Measurements from ENCODE around the gene ESYT2. TPM values are rescaled to one million over a fixed set of nuclear protein-coding genes. Genes with fewer than 3 reads are reported as not detected.

The ESYT2 gene
- total RNA-seq, 2 donors from 2014 or later, result 24.4 to 31.8 TPM

DNA sequence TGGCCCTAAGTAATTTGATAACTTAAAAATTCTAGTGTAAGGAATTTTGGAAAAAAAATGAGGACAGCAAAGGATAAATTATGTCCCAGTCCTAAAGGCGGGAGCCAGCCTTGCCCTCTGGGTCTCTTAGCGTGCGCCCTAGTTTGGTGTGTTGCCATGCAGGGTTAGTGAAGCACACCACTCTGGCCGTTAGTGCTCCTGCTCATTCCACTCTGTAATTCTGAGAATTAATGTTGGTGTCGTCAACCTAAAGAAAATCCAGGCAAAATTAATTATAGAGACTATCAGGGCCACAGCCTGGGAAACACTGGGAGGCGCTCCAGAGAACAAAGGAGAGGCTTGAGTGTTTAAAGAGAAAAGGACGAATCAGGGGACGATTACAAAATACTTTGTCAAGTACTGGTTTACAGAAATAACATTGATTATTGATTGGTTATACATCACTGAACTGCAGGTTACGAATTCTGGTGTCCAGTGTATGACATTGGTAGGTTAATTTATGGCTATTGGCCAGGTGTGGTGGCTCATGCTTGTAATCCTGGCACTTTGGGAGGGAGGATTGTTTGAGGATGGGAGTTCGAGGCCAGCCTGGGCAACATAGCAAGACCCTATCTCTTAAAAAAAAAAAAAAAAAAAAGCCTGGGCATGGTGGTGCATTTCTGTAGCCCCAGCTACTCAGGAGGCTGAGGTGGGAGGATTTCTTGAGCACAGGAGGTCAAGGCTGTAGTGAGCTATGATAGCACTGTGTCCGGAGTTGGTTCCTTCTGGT lies 32.8 kb upstream of the ESYT2 start:
- peak overlapping the region; percentile 34 for H3K4me3 Mint-ChIP-seq
- no peaks in the 10 kb centered on the region for H3K27me3 Mint-ChIP-seq
- H3K4me1 Mint-ChIP-seq (ENCODE audit: low read depth in 2 of 2), result peaks cover 26 to 31% of the 10 kb centered on the region in 2 donors
- H3K36me3 Mint-ChIP-seq, result no peaks in the 10 kb centered on the region
- DNase-seq (ENCODE audit: low spot score) (no peak), ATAC-seq (no peak)
- no peaks in the 10 kb centered on the region for H3K9me3 Mint-ChIP-seq
- peak overlapping the region; percentile 82 to 99 for H3K27ac Mint-ChIP-seq

DNA sequence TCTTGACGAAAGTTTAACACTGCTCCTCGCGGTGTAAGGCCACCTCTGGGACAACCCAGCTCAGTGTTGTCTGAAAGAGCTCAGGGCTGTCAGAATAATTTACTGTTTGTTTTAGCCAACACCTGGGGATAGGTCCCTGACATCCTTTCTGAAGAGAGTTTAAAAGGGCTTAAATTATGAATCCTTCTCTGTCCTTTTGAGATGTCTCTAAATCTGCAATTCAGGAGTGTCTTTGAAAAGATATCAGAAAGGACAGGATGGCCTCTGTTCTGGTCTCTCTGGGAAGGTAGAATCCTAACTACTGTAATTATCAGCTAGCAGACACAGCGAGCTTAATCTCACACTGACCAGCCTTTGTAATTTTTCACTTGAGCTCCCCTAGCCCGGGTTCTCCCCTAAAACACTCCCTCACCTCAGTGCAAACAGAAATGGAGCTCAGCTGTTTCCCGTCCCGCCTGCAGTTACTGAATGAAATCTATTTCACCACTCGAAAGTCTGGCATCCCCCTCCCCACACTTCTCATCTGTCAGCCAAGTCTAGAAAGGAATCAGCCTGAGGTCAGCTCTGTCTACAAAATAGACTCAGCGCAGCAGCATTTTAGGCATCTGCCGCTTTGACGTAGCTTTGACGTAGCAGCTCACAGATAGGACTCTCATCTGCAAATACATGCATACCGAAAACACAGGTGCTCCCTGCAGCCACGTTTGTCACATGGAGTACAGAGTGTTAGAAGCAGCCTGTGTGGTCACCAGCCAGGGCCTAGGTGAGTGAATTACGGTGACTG lies 31.9 kb upstream of the ESYT2 start:
- H3K4me1 Mint-ChIP-seq (ENCODE audit: low read depth in 2 of 2), result peaks cover 28 to 33% of the 10 kb centered on the region in 2 donors
- no peak overlapping the region for H3K27ac Mint-ChIP-seq
- H3K36me3 Mint-ChIP-seq, result no peaks in the 10 kb centered on the region
- no peak overlapping the region for H3K4me3 Mint-ChIP-seq
- ATAC-seq, result no peak
- no peaks in the 10 kb centered on the region for H3K9me3 Mint-ChIP-seq
- H3K27me3 Mint-ChIP-seq, result no peaks in the 10 kb centered on the region
- no peak for DNase-seq (ENCODE audit: low spot score)

DNA sequence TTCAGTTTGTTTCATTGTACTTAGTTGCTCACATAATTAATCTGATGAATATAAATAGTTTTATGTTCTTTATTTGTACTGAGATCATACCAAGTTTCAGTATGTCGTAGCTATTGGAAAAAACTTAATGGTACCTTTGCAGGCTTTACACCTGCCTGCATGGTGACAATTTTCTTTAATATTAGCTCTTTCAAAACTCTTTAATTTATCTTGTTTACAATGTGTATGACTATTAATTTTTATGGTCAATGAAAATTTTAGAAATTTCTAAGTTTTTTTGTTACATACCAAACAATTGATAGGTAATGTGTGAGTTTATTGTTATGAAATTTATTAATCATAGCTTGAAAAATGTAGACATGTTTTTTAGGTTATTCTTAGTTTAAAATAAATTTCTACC lies 31.1 kb upstream of the ESYT2 start:
- H3K9me3 Mint-ChIP-seq, result no peaks in the 10 kb centered on the region
- no peak for ATAC-seq
- H3K27ac Mint-ChIP-seq, result no peak overlapping the region
- no peaks in the 10 kb centered on the region for H3K36me3 Mint-ChIP-seq
- peaks cover 32% of the 10 kb centered on the region in 2 donors for H3K4me1 Mint-ChIP-seq (ENCODE audit: low read depth in 2 of 2)
- no peak overlapping the region for H3K4me3 Mint-ChIP-seq
- H3K27me3 Mint-ChIP-seq, result no peaks in the 10 kb centered on the region
- DNase-seq (ENCODE audit: low spot score), result no peak

DNA sequence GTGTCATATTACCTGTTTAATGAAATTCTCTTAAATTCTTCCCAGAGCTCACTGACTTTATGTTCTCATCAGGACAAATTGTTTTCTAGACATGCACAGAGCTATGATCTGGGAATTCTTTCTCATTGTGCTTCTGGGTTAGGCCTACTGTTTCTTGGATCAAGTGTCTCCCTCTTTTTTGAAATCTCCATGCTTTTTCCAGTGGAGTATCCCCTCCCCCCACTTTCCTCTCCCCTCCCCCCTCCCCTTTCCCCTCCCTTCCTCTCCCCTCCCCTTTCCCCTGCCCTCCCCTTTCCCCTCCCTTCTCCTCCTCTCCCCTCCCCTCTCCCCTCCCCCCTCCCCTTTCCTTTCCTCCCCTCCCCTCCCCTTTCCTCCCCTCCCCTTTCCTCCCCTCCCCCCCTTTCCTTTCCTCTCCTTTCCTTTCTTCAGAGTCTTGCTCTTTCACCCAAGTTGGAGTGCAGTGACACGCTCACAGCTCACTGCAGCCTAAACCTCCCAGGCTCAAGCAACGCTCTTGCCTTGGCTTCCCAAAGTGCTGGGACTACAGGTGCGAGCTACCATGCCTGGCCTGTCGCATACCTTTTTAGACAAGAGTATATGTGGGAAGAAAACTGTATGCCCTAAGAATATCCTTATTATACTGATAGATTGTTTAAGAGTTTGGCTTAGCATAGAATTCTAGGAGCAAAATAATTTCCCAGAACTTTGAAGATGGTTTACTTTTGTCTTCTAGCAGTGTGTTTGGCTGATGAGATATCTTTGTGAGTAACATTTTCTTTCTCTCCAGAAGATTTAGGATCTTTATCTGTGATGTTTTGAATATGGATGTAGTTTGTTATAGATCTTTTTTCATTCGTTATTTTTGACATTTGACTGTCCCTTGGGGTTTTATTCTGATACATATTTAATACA lies 29.5 kb upstream of the ESYT2 start:
- no peaks in the 10 kb centered on the region for H3K36me3 Mint-ChIP-seq
- H3K4me3 Mint-ChIP-seq, result peak overlapping the region; percentile 69
- H3K27me3 Mint-ChIP-seq, result no peaks in the 10 kb centered on the region
- no peak for ATAC-seq
- H3K9me3 Mint-ChIP-seq, result no peaks in the 10 kb centered on the region
- DNase-seq (ENCODE audit: low spot score), result no peak
- H3K4me1 Mint-ChIP-seq (ENCODE audit: low read depth in 2 of 2), result peaks cover 19 to 21% of the 10 kb centered on the region in 2 donors
- peak overlapping the region in 1 of 2 donors; percentile 73 for H3K27ac Mint-ChIP-seq

DNA sequence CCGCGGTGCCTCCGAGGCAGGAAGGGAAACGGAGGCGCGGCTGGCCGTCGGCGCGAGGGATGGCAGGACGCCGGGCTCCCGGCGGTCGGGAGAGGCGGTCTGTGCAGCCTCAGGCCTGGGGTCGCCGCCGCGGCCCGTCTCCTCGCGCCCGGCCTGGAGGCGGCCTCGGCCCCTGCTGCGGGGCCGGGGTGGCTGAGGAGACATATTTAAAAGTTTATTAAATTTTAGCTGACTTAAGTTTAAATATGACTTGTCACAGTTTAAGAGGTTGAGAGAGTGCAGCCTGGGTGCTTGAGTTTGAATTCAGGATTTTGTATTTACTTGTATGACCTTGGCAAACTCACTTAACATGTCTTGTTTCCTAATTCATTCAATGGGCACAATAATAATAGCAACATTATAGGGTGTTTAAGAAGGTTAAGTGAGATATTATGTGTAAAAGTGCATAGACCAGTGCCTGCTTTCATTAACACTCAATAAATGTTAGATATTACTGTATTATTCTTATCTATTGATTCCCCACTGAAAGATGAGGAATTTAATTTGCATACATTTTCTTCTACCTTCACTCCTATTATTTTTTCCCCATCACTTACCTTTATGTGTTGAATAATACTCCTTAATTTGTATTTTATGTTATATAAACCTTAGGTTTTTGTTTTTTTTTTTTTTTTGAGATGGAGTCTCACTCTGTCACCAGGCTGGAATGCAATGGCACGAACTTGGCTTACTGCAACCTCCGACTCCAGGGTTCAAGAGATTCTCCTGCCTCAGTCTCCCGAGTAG lies 27.8 kb upstream of the ESYT2 start:
- no peaks in the 10 kb centered on the region for H3K36me3 Mint-ChIP-seq
- DNase-seq (ENCODE audit: low spot score) (no peak), ATAC-seq (no peak)
- peak overlapping the region; percentile 69 for H3K4me3 Mint-ChIP-seq
- H3K27me3 Mint-ChIP-seq, result no peaks in the 10 kb centered on the region
- peaks cover 13 to 15% of the 10 kb centered on the region in 2 donors for H3K4me1 Mint-ChIP-seq (ENCODE audit: low read depth in 2 of 2)
- no peak overlapping the region for H3K27ac Mint-ChIP-seq
- H3K9me3 Mint-ChIP-seq, result no peaks in the 10 kb centered on the region

DNA sequence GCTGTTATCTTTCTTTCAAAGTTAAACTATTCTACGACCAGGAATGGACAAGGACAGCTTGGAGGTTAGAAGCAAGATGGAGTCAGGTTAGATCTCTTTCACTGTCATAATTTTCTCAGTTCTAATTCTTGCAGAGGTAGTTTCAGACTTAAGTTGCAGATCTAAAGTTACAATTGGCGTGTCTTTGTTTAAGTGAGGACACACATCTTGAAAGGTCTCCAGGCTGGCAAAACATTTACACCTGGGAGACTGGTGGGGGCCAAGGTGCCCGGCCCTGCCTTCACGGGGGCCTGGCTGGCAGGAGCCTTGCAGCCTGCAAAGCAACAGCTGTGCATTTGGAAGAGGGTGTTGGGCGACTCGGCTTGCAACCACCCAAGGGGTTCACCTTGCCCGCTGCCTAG lies 25.4 kb upstream of the ESYT2 start:
- DNase-seq (ENCODE audit: low spot score) (no peak), ATAC-seq (no peak)
- peak overlapping the region; percentile 23 to 73 for H3K27ac Mint-ChIP-seq
- H3K36me3 Mint-ChIP-seq, result no peaks in the 10 kb centered on the region
- no peaks in the 10 kb centered on the region for H3K9me3 Mint-ChIP-seq
- H3K4me3 Mint-ChIP-seq, result peak overlapping the region; percentile 60
- peaks cover 13 to 15% of the 10 kb centered on the region in 2 donors for H3K4me1 Mint-ChIP-seq (ENCODE audit: low read depth in 2 of 2)
- no peaks in the 10 kb centered on the region for H3K27me3 Mint-ChIP-seq

DNA sequence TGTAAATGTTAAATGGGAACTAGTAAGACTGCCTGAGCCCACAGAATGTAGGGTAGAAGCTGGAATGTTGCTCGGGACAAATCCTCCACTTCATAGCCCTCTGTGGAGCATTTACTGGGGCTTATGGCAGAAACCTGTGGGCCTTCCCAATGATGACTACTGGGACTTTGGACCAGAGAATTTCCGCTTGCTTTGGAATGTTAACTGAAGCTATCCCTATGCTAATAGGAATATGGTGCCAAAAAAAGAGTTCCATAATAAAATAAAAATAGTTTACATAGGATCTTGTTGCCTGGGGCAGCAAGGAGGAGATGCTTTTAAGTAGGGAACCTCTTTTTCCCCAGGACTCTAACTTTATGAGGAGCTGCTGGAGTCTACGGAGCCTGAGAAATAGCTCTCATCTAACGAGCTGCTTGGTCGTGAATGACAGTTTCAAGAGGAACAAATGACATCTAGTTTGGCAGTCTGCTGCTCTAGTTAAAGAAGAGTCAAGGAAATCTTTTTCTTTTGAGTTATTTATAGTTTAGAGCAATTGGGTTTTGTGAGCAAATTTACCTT lies 21.3 kb upstream of the ESYT2 start:
- Mint-ChIP-seq H3K4me1 (ENCODE audit: low read depth in 2 of 2) (peaks cover 6 to 11% of the 10 kb centered on the region in 2 donors), H3K4me3 (no peak overlapping the region), H3K27ac (no peak overlapping the region), H3K9me3 (no peaks in the 10 kb centered on the region), H3K27me3 (no peaks in the 10 kb centered on the region), H3K36me3 (no peaks in the 10 kb centered on the region)
- no peak for ATAC-seq
- no peak for DNase-seq (ENCODE audit: low spot score)

DNA sequence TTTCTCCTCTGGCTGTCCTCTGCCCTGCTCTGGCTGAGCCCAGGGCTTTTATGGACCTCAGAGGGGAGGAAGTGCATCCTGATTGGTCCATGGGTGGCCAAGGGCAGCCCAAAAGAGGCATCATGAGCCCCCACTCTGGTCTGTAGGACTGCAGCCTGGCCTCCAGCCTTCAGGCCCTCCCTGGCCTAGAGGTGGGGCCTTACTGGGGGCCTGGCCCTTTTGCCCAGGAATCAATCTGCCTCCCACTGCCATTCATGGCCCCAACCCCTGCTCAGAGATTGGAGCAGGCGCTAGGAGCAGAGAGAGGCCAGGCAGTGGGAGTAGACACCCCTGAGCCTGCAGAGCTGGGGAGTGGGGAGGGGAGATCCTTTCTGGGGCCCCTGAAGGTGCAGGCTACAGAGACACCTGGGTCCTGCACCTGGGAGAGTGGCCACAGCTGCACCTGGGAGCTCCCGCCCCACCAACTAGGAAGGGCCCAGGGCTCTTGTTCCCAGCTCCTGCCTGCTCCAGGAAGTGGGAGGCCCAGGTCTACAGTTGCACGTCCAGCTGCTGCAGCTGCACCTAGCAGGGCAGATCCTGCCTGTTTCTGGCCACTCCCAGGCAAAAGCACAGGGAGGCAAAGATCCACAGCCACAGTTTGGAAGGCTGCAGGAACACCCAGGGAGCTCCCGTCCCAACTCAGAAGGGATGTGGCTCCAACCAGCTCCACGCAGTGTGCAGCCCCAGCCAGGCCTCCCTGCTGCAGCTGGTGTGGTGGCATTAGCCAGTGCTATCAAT lies 20.6 kb upstream of the ESYT2 start:
- no peaks in the 10 kb centered on the region for H3K36me3 Mint-ChIP-seq
- no peak overlapping the region for H3K27ac Mint-ChIP-seq
- peaks cover 6 to 10% of the 10 kb centered on the region in 2 donors for H3K4me1 Mint-ChIP-seq (ENCODE audit: low read depth in 2 of 2)
- ATAC-seq (no peak), DNase-seq (ENCODE audit: low spot score) (no peak)
- no peaks in the 10 kb centered on the region for H3K27me3 Mint-ChIP-seq
- no peak overlapping the region for H3K4me3 Mint-ChIP-seq
- H3K9me3 Mint-ChIP-seq, result no peaks in the 10 kb centered on the region

DNA sequence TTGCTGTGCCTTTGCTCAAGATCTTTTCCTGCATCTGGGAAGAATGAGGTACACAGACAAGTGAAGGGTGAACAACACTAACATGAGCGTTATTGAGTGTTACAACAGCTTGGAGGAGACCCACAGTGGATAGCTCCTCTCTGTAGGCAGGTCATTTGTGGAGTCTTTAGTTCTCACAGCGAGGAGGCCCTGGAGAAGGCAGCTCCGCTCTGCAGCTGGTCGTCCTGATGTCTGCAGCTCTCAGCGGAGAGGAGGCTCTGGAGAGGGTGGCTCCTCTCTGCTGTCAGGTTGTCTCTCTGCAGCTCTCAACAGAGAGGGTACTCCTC lies 20.1 kb upstream of the ESYT2 start:
- H3K4me1 Mint-ChIP-seq (ENCODE audit: low read depth in 2 of 2), result peaks cover 6 to 8% of the 10 kb centered on the region in 2 donors
- DNase-seq (ENCODE audit: low spot score) (no peak), ATAC-seq (no peak)
- no peaks in the 10 kb centered on the region for H3K27me3 Mint-ChIP-seq
- H3K9me3 Mint-ChIP-seq, result no peaks in the 10 kb centered on the region
- H3K27ac Mint-ChIP-seq, result peak overlapping the region in 1 of 2 donors; percentile 14
- H3K4me3 Mint-ChIP-seq, result no peak overlapping the region
- H3K36me3 Mint-ChIP-seq, result no peaks in the 10 kb centered on the region

DNA sequence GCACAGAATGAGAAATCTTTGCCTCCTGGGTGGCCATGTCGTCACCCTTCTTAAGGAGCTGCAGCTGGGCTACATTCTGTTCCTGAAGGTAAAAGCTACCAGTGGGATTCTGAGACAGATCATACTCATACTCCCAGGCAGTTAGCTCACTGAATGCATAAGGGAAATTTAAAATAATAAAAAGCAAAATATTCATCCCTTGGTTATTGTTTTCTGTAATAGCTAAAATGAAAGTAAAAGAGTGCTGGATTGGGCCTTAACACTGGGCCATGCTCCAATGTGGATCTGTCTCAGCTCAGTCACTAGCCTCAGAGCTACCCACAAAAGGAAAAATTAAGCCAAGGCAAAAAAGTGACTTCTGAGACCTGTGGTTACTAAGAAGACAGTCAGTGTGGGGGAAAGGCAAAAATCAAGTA lies 18.1 kb upstream of the ESYT2 start:
- ATAC-seq (peak; percentile 69 to 75), DNase-seq (ENCODE audit: low spot score) (no peak)
- Mint-ChIP-seq H3K4me3 (peak overlapping the region; percentile 66), H3K27me3 (no peaks in the 10 kb centered on the region), H3K36me3 (no peaks in the 10 kb centered on the region), H3K27ac (peak overlapping the region; percentile 75 to 90), H3K9me3 (no peaks in the 10 kb centered on the region), H3K4me1 (ENCODE audit: low read depth in 2 of 2) (peaks cover 11 to 14% of the 10 kb centered on the region in 2 donors)

DNA sequence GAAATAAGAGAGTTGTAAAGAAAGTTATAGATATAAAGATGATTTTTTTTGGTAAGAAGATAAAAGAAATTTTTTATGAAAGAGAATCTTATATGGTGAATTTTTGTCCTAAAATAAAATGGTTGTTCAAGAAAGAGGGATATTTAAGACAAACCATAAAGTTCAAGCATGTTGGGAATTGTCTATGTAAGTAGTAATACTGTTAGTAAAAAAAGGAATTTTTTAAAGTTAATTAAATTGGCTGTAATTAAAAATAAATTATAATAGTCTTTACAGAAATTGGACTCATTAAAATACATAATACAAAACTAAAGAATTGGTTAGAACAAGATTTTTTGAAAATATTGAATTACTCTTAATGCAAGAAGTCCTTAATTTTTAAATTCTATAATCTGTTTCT lies 17.0 kb upstream of the ESYT2 start:
- DNase-seq (ENCODE audit: low spot score), result no peak
- H3K9me3 Mint-ChIP-seq, result no peaks in the 10 kb centered on the region
- H3K27ac Mint-ChIP-seq, result no peak overlapping the region
- H3K4me3 Mint-ChIP-seq, result no peak overlapping the region
- H3K27me3 Mint-ChIP-seq, result no peaks in the 10 kb centered on the region
- ATAC-seq, result no peak
- no peaks in the 10 kb centered on the region for H3K36me3 Mint-ChIP-seq
- peaks cover 14 to 17% of the 10 kb centered on the region in 2 donors for H3K4me1 Mint-ChIP-seq (ENCODE audit: low read depth in 2 of 2)

DNA sequence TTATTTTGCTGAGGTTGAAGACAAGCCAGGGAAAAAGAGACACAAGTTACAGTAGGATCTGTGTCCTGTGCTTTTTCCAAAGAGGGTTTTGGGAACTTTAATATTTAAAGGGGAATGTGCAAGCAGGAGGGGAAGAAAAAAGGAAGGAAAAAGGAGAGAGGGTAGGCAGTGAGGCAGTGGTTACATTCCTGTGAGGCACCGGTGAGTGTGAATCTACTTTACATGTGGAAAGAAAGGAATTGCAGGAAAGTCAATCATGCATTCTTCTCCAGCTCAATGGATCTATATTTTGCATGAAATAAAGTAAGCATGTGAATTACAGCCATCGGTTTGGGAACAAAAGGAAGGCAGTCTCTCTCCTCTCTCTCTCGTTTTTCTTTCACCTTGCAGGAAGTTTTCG lies 14.5 kb upstream of the ESYT2 start:
- Mint-ChIP-seq H3K4me1 (ENCODE audit: low read depth in 2 of 2) (peaks cover 14 to 17% of the 10 kb centered on the region in 2 donors), H3K27me3 (no peaks in the 10 kb centered on the region), H3K27ac (peak overlapping the region in 1 of 2 donors; percentile 44), H3K9me3 (no peaks in the 10 kb centered on the region), H3K4me3 (no peak overlapping the region), H3K36me3 (no peaks in the 10 kb centered on the region)
- ATAC-seq (no peak), DNase-seq (ENCODE audit: low spot score) (no peak)

Measured in natural killer cell treated with Interleukin-12 subunit alpha and Interleukin-12 subunit beta and Interleukin-15 and Interleukin-18, amount 100 ng/mL, for 72 hours (primary cell).